IMR-90 (cell line): ENCODE measurements around the gene CYP11A1. TPM values are rescaled to one million over a fixed set of nuclear protein-coding genes. Genes with fewer than 3 reads are reported as not detected.
A peak's percentile ranks its signal among the peaks of the same experiment; 100 is the strongest.

Experiments
- ATAC-seq: fragments of 200-7000 bp; cut with Tn5 transposase; 2 replicates; pipeline ENCODE4 v1.9.1; 2020; ENCODE audit warnings: low read depth, mild to moderate bottlenecking, moderate library complexity
- BruUV-seq: library from RNA; stranded (reverse); fragments of 400-500 nt; replicated peaks from 2 replicates; lab custom pipeline; 2021; lab: Mats Ljungman, UMichigan
- CTCF ChIA-PET: fragments of 300-600 bp; formaldehyde crosslinking; extraction: SDS; loops from one replicate; lab custom pipeline; 2021; ENCODE audit warnings: antibody characterized with exemption; lab: Yijun Ruan, JAX
- POLR2A ChIA-PET: fragments of 300-600 bp; sonication (Branson Sonifier 250); formaldehyde crosslinking; loops from one replicate; lab custom pipeline; 2022; ENCODE audit warnings: antibody characterized with exemption; ENCODE audit not compliant: unreplicated experiment; lab: Charles Lee
- DNase-seq: peaks from one replicate; pipeline ENCODE4 v3.0.0; 2013
- H2AFZ ChIP-seq: replicated peaks from 2 replicates; pipeline ENCODE3; 2013; ENCODE audit warnings: low read length, mild to moderate bottlenecking; ENCODE audit not compliant: poor library complexity
- H2AK5ac ChIP-seq: 2 replicates; pipeline ENCODE4 v1.6.1; 2013; ENCODE audit warnings: low read depth, low read length, inconsistent platforms
- H2AK9ac ChIP-seq: replicated peaks from 2 replicates; pipeline ENCODE3; 2013; ENCODE audit warnings: mild to moderate bottlenecking, low read depth, low read length, moderate library complexity; ENCODE audit not compliant: poor library complexity
- H2BK120ac ChIP-seq: 2 replicates; pipeline ENCODE4 v1.6.1; 2013; ENCODE audit warnings: low read depth, low read length, inconsistent platforms
- H2BK15ac ChIP-seq: 3 replicates; pipeline ENCODE4 v1.6.1; 2013; ENCODE audit warnings: low read depth, low read length, inconsistent platforms
- H2BK20ac ChIP-seq: 2 replicates; pipeline ENCODE4 v1.6.1; 2013; ENCODE audit warnings: low read depth, mild to moderate bottlenecking, inconsistent platforms, low read length, moderate library complexity
- H2BK5ac ChIP-seq: 2 replicates; pipeline ENCODE4 v1.6.1; 2013; ENCODE audit warnings: mild to moderate bottlenecking, low read depth, low read length, inconsistent platforms; ENCODE audit not compliant: poor library complexity, severe bottlenecking
- H3K14ac ChIP-seq: replicated peaks from 2 replicates; pipeline ENCODE4 v1.6.1; 2013; ENCODE audit warnings: low read depth, low read length, inconsistent platforms
- H3K18ac ChIP-seq: 2 replicates; pipeline ENCODE4 v1.6.1; 2013; ENCODE audit warnings: low read depth, low read length, control low read depth
- H3K23ac ChIP-seq: 2 replicates; pipeline ENCODE4 v1.6.1; 2013; ENCODE audit warnings: low read depth, low read length, inconsistent platforms
- H3K27ac ChIP-seq: 2 replicates; pipeline ENCODE4 v1.5.1; 2013; ENCODE audit warnings: mild to moderate bottlenecking, control low read depth, low read length; ENCODE audit not compliant: insufficient read depth
- H3K27me3 ChIP-seq: 2 replicates; pipeline ENCODE4 v1.6.1; 2013; ENCODE audit warnings: low read length; ENCODE audit not compliant: control insufficient read depth, insufficient read depth
- H3K36me3 ChIP-seq: 2 replicates; pipeline ENCODE4 v1.6.1; 2013; ENCODE audit warnings: low read length, mixed read lengths; ENCODE audit not compliant: control insufficient read depth, insufficient read depth
- H3K4ac ChIP-seq: 2 replicates; pipeline ENCODE4 v1.6.1; 2013; ENCODE audit warnings: low read depth, low read length, inconsistent platforms
- H3K4me1 ChIP-seq: 2 replicates; pipeline ENCODE4 v1.6.1; 2013; ENCODE audit warnings: low read length, mixed read lengths; ENCODE audit not compliant: control insufficient read depth, insufficient read depth
- H3K4me2 ChIP-seq: 2 replicates; pipeline ENCODE4 v1.6.1; 2013; ENCODE audit warnings: low read depth, mild to moderate bottlenecking, control low read depth, low read length, moderate library complexity
- H3K4me3 ChIP-seq: 2 replicates; pipeline ENCODE4 v1.5.1; 2013; ENCODE audit warnings: low read depth, mild to moderate bottlenecking, control low read depth, low read length, moderate library complexity; ENCODE audit not compliant: insufficient read depth
- H3K56ac ChIP-seq: 2 replicates; pipeline ENCODE4 v1.6.1; 2013; ENCODE audit warnings: low read length, inconsistent platforms; ENCODE audit not compliant: insufficient read depth; ENCODE audit errors: extremely low read depth
- H3K79me1 ChIP-seq, 2 experiments: 2 replicates each; pipeline ENCODE4 v1.6.1; 2013; ENCODE audit warnings: low read length in 2 of 2, inconsistent platforms in 1 of 2, low read depth in 1 of 2
- H3K9ac ChIP-seq: 2 replicates; pipeline ENCODE4 v1.6.1; 2013; ENCODE audit warnings: low read depth, low read length, control low read depth
- H3K9me1 ChIP-seq: 2 replicates; pipeline ENCODE4 v1.6.1; 2013; ENCODE audit warnings: low read length, inconsistent platforms; ENCODE audit not compliant: insufficient read depth
- H3K9me3 ChIP-seq: 2 replicates; pipeline ENCODE4 v1.6.1; 2013; ENCODE audit warnings: low read length; ENCODE audit not compliant: control insufficient read depth, insufficient read depth
- H4K20me1 ChIP-seq: 2 replicates; pipeline ENCODE4 v1.6.1; 2013; ENCODE audit warnings: low read length, inconsistent platforms; ENCODE audit not compliant: insufficient read depth
- H4K5ac ChIP-seq: 2 replicates; pipeline ENCODE4 v1.6.1; 2013; ENCODE audit warnings: mild to moderate bottlenecking, low read depth, low read length, control low read depth
- H4K8ac ChIP-seq, 2 experiments: 2 replicates each; pipeline ENCODE4 v1.6.1; 2013; ENCODE audit warnings: low read depth in 2 of 2, low read length in 2 of 2, control low read depth in 1 of 2, inconsistent platforms in 1 of 2
- H4K91ac ChIP-seq: 2 replicates; pipeline ENCODE4 v1.6.1; 2013; ENCODE audit warnings: low read depth, low read length, inconsistent platforms; ENCODE audit not compliant: insufficient read depth
- CEBPB ChIP-seq: IDR thresholded peaks from 2 replicates; pipeline ENCODE4 v1.6.1; 2012; ENCODE audit warnings: low read depth, low read length, improper control_type of control experiment
- MAFK ChIP-seq: IDR thresholded peaks from 2 replicates; pipeline ENCODE4 v1.6.1; 2012; ENCODE audit warnings: low read depth, low read length, improper control_type of control experiment
- RAD21 ChIP-seq: IDR thresholded peaks from 2 replicates; pipeline ENCODE4 v1.6.1; 2012; ENCODE audit warnings: low read length, improper control_type of control experiment
- RCOR1 ChIP-seq: IDR thresholded peaks from 2 replicates; pipeline ENCODE4 v1.6.1; 2012; ENCODE audit warnings: mild to moderate bottlenecking, low read length, improper control_type of control experiment; ENCODE audit not compliant: insufficient replicate concordance
- WGBS, 2 experiments: methylation state at CpG; one replicate each; pipeline versions ENCODE4 v1.1.5 to v1.1.7; 2013; ENCODE audit warnings: missing lambda C conversion rate in 2 of 2; ENCODE audit not compliant: insufficient read length in 1 of 2; ENCODE audit errors: extremely low coverage in 2 of 2; 5-methylcytosine and 5-hydroxymethylcytosine counted together
- dilution Hi-C: fragments of 300-500 bp; cut with HindIII; formaldehyde crosslinking; loops from one replicate; pipeline ENCODE4 v1.14.3; 2018; ENCODE audit warnings: low sequenced_read_pairs; ENCODE audit not compliant: unreplicated experiment
- in situ Hi-C: fragments of 300-500 bp; cut with MboI; formaldehyde crosslinking; loops from 3 replicates; pipeline ENCODE4 v1.14.3; 2019; ENCODE audit warnings: low sequenced_read_pairs, inconsistent platforms, mixed read lengths
- intact Hi-C: fragments of 100-400 bp; cut with micrococcal nuclease; formaldehyde crosslinking; loops from 2 replicates; pipeline ENCODE4 v1.10.0; 2022
- polyA plus RNA-seq, 3 experiments: library from polyadenylated mRNA; depleted of rRNA; stranded (reverse); fragments of >200 nt; gene quantifications; 2 replicates each; pipeline ENCODE4 v1.2.3, GENCODE V29; 2012; ENCODE audit warnings: low replicate concordance in 1 of 3
- total RNA-seq: library from RNA; depleted of rRNA; stranded (reverse); fragments of >200 nt; gene quantifications from 2 replicates; pipeline ENCODE4 v1.2.3, GENCODE V29; 2012
- TF ChIP-seq, protein P1 (sequence below): fragments of 150-350 bp; IDR thresholded peaks from 2 replicates; pipeline ENCODE4 v1.6.1; 2016; ENCODE audit warnings: low read depth, mild to moderate bottlenecking, low read length, moderate library complexity, borderline replicate concordance

Gene CYP11A1
- total and polyA plus RNA-seq, 2 of the 4 experiments (the other 2 are of a cell fraction): 0.18 to 0.50 TPM

DNA sequence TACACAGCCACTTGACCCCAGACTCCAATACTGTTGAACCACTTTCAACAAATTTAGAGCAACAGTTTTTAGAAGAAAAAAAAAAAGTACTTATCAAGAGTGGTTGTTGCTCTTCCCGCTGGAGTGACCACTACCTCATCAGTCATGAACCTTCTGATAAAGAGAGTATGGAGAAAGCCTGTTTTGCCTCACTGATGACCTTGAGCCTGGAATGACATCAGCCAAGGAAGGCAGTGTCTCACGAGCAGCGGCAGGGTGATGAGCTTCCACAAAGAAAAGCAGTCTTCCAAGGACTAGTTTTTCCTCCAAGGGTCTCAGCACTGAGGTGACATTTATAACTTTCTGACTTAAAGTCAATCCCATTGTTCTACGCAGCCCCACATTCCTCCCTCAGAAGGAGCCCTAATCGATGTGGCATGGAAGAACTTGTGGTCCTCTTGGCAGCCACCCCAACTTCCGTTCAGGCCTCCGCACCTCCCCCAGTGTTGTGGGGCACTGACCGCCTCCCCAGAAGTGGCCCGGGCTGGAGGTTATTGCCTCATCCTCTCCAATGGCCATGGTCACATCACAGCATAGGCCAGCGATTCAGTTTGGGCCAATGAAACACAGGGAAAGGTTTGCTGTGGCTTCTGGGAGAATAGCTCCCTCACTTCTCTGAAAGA lies 1.8 kb upstream of the CYP11A1 start:
- no peaks in the 10 kb centered on the region for H3K9me3 ChIP-seq
- DNase-seq (no peak), ATAC-seq (no peak)
- no peak overlapping the region for H2AK9ac ChIP-seq
- no peak overlapping the region for H2AK5ac ChIP-seq
- no peaks in the 10 kb centered on the region for H3K36me3 ChIP-seq
- no peak overlapping the region for H4K91ac ChIP-seq
- H3K14ac ChIP-seq: no peak overlapping the region
- H3K18ac ChIP-seq: no peak overlapping the region
- dilution Hi-C loops (no loop called here), in situ Hi-C loops (no loop called here), intact Hi-C loops (no loop called here)
- no peak overlapping the region for H4K8ac ChIP-seq
- no peak overlapping the region for H3K9ac ChIP-seq
- no peak overlapping the region for H2BK15ac ChIP-seq
- H2BK5ac ChIP-seq: no peak overlapping the region
- no peak overlapping the region for H3K4me3 ChIP-seq
- peaks cover 54% of the 10 kb centered on the region for H3K27me3 ChIP-seq
- no peak overlapping the region for H2BK20ac ChIP-seq
- POLR2A ChIA-PET: no interaction called here
- H4K20me1 ChIP-seq: no peaks in the 10 kb centered on the region
- no peak overlapping the region for H2BK120ac ChIP-seq
- 0 out of 2 replicates have a peak overlapping the region, but pooled peaks have one; percentile 11 for H3K23ac ChIP-seq
- H3K4me2 ChIP-seq: no peak overlapping the region
- H3K4ac ChIP-seq: no peak overlapping the region
- H3K27ac ChIP-seq: no peak overlapping the region
- BruUV-seq: no TSS peak
- 63% methylated on average over 2 of the region's 10 CpGs; no CpG with 5 or more reads in 1 of the 2 experiments for WGBS, 2 experiments
- no peaks in the 10 kb centered on the region for H3K9me1 ChIP-seq
- CTCF ChIA-PET: no interaction called here
- no peak overlapping the region for H2AFZ ChIP-seq
- H3K4me1 ChIP-seq: peaks cover 2% of the 10 kb centered on the region; the same call in 1 of the 2 replicates
- TF ChIP-seq, protein P1, sequence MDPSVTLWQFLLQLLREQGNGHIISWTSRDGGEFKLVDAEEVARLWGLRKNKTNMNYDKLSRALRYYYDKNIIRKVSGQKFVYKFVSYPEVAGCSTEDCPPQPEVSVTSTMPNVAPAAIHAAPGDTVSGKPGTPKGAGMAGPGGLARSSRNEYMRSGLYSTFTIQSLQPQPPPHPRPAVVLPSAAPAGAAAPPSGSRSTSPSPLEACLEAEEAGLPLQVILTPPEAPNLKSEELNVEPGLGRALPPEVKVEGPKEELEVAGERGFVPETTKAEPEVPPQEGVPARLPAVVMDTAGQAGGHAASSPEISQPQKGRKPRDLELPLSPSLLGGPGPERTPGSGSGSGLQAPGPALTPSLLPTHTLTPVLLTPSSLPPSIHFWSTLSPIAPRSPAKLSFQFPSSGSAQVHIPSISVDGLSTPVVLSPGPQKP: no peak
- no peak for TF ChIP-seq RCOR1
- TF ChIP-seq MAFK: no peak
- TF ChIP-seq RAD21: no peak
- 0 out of 2 replicates have a peak, but pooled peaks have one; percentile 3 for TF ChIP-seq CEBPB
- H4K5ac ChIP-seq: no peak overlapping the region
- H3K56ac ChIP-seq: no peak overlapping the region
- H3K79me1 ChIP-seq: no peaks in the 10 kb centered on the region
